Endothelial cell (in vitro differentiated cells): Measurements from ENCODE around the gene PDE6D. TPM values are rescaled to one million over a fixed set of nuclear protein-coding genes. Genes with fewer than 3 reads are reported as not detected.

Experiments used
- DNase-seq: peaks from one replicate; pipeline ENCODE4 v3.0.0; 2021; ENCODE audit warnings: low spot score
- H3K27ac Mint-ChIP-seq: one replicate; pipeline ENCODE4 v1.8.0; 2021; ENCODE audit warnings: mixed read lengths, inconsistent platforms; ENCODE audit not compliant: unreplicated experiment
- H3K27me3 Mint-ChIP-seq: one replicate; pipeline ENCODE4 v1.8.0; 2021; ENCODE audit warnings: mild to moderate bottlenecking, moderate library complexity, mixed read lengths, inconsistent platforms; ENCODE audit not compliant: unreplicated experiment
- H3K36me3 Mint-ChIP-seq: one replicate; pipeline ENCODE4 v1.8.0; 2021; ENCODE audit warnings: mild to moderate bottlenecking, low read depth, mixed read lengths, inconsistent platforms; ENCODE audit not compliant: unreplicated experiment
- H3K4me1 Mint-ChIP-seq: one replicate; pipeline ENCODE4 v1.8.0; 2021; ENCODE audit warnings: mild to moderate bottlenecking, mixed read lengths, inconsistent platforms; ENCODE audit not compliant: unreplicated experiment
- H3K4me3 Mint-ChIP-seq: one replicate; pipeline ENCODE4 v1.8.0; 2021; ENCODE audit warnings: mild to moderate bottlenecking, mixed read lengths, inconsistent platforms; ENCODE audit not compliant: unreplicated experiment
- H3K9me3 Mint-ChIP-seq: one replicate; pipeline ENCODE4 v1.8.0; 2021; ENCODE audit warnings: mixed read lengths, inconsistent platforms; ENCODE audit not compliant: unreplicated experiment
- CTCF ChIP-seq: fragments of 200-600 bp; sonication (generic); IDR thresholded peaks from one replicate; pipeline ENCODE4 v1.5.0; 2021; ENCODE audit warnings: antibody characterized with exemption; ENCODE audit not compliant: unreplicated experiment
- total RNA-seq: library from RNA; stranded (reverse); fragmentation: NEBNext Ultra II Directional; extraction: Animal tissue kit (Norgen Biotek cat#: 25700); gene quantifications from one replicate; pipeline ENCODE4 v1.2.1, GENCODE V29; 2021; ENCODE audit not compliant: unreplicated experiment

Gene PDE6D
- total RNA-seq, 1 donor from 2014 or later = 29.3 TPM

- peaks cover 7% of the 10 kb centered on the region for H3K27me3 Mint-ChIP-seq
- no peaks in the 10 kb centered on the region for H3K36me3 Mint-ChIP-seq
- peaks cover 4% of the 10 kb centered on the region for H3K4me1 Mint-ChIP-seq
- H3K27ac Mint-ChIP-seq = no peak overlapping the region
- H3K4me3 Mint-ChIP-seq = peak overlapping the region; percentile 42
- no peak for TF ChIP-seq CTCF
- no peaks in the 10 kb centered on the region for H3K9me3 Mint-ChIP-seq
- no peak for DNase-seq
These were observed 88.2 kb downstream of the PDE6D start for GRCh38 chr2:231692847-231693246.

- Mint-ChIP-seq H3K9me3 (no peaks in the 10 kb centered on the region), H3K27me3 (peaks cover 12% of the 10 kb centered on the region), H3K4me3 (no peak overlapping the region), H3K27ac (no peak overlapping the region), H3K36me3 (no peaks in the 10 kb centered on the region), H3K4me1 (peaks cover 9% of the 10 kb centered on the region)
- DNase-seq = no peak
- TF ChIP-seq CTCF = no peak
These were observed 89.8 kb downstream of the PDE6D start for GRCh38 chr2:231691251-231691772.

- no peaks in the 10 kb centered on the region for H3K36me3 Mint-ChIP-seq
- no peak for TF ChIP-seq CTCF
- H3K4me3 Mint-ChIP-seq = no peak overlapping the region
- H3K4me1 Mint-ChIP-seq = peaks cover 11% of the 10 kb centered on the region
- DNase-seq = no peak
- H3K9me3 Mint-ChIP-seq = no peaks in the 10 kb centered on the region
- peaks cover 13% of the 10 kb centered on the region for H3K27me3 Mint-ChIP-seq
- H3K27ac Mint-ChIP-seq = peak overlapping the region; percentile 8
These were observed 91.8 kb downstream of the PDE6D start for GRCh38 chr2:231689124-231689893.

GRCh38 chr2:231688719-231689118 lies 92.4 kb downstream of the PDE6D start:
- TF ChIP-seq CTCF = no peak
- no peak for DNase-seq
- H3K4me1 Mint-ChIP-seq = peaks cover 11% of the 10 kb centered on the region
- H3K9me3 Mint-ChIP-seq = no peaks in the 10 kb centered on the region
- peaks cover 14% of the 10 kb centered on the region for H3K27me3 Mint-ChIP-seq
- H3K27ac Mint-ChIP-seq = no peak overlapping the region
- H3K36me3 Mint-ChIP-seq = no peaks in the 10 kb centered on the region
- H3K4me3 Mint-ChIP-seq = no peak overlapping the region

GRCh38 chr2:231687961-231688360 lies 93.1 kb downstream of the PDE6D start:
- H3K9me3 Mint-ChIP-seq = no peaks in the 10 kb centered on the region
- peaks cover 14% of the 10 kb centered on the region for H3K27me3 Mint-ChIP-seq
- peaks cover 7% of the 10 kb centered on the region for H3K4me1 Mint-ChIP-seq
- TF ChIP-seq CTCF = no peak
- H3K27ac Mint-ChIP-seq = no peak overlapping the region
- DNase-seq = no peak
- H3K4me3 Mint-ChIP-seq = peak overlapping the region; percentile 79
- H3K36me3 Mint-ChIP-seq = no peaks in the 10 kb centered on the region
